HEK293T (cell line): Measurements from ENCODE around the gene CCNT1.

ENCODE experiments used
- ARNT ChIP-seq: fragments of 450-650 bp; IDR thresholded peaks from 2 replicates; pipeline ENCODE4 v1.6.1; 2017; ENCODE audit warnings: mild to moderate bottlenecking
- BHLHE40 ChIP-seq: fragments of 450-650 bp; IDR thresholded peaks from 2 replicates; pipeline ENCODE4 v1.6.1; 2016; ENCODE audit warnings: mild to moderate bottlenecking, moderate library complexity, borderline replicate concordance
- ELF4 ChIP-seq: fragments of 450-650 bp; IDR thresholded peaks from 2 replicates; pipeline ENCODE4 v1.6.1; 2017; ENCODE audit warnings: antibody characterized with exemption
- FOXA1 ChIP-seq: fragments of 450-650 bp; IDR thresholded peaks from 2 replicates; pipeline ENCODE4 v1.6.1; 2016; ENCODE audit warnings: mild to moderate bottlenecking
- FOXK2 ChIP-seq: fragments of 450-650 bp; IDR thresholded peaks from 2 replicates; pipeline ENCODE4 v1.6.1; 2016; ENCODE audit warnings: mild to moderate bottlenecking
- FOXM1 ChIP-seq: fragments of 450-650 bp; IDR thresholded peaks from 2 replicates; pipeline ENCODE4 v1.6.1; 2017; ENCODE audit warnings: mild to moderate bottlenecking, borderline replicate concordance
- NFRKB ChIP-seq: fragments of 450-650 bp; IDR thresholded peaks from 2 replicates; pipeline ENCODE4 v1.6.1; 2016; ENCODE audit warnings: mild to moderate bottlenecking, moderate library complexity
- SP1 ChIP-seq: fragments of 450-650 bp; IDR thresholded peaks from 2 replicates; pipeline ENCODE4 v1.6.1; 2017
- TARDBP ChIP-seq: fragments of 450-650 bp; IDR thresholded peaks from 2 replicates; pipeline ENCODE4 v1.6.1; 2016

DNA sequence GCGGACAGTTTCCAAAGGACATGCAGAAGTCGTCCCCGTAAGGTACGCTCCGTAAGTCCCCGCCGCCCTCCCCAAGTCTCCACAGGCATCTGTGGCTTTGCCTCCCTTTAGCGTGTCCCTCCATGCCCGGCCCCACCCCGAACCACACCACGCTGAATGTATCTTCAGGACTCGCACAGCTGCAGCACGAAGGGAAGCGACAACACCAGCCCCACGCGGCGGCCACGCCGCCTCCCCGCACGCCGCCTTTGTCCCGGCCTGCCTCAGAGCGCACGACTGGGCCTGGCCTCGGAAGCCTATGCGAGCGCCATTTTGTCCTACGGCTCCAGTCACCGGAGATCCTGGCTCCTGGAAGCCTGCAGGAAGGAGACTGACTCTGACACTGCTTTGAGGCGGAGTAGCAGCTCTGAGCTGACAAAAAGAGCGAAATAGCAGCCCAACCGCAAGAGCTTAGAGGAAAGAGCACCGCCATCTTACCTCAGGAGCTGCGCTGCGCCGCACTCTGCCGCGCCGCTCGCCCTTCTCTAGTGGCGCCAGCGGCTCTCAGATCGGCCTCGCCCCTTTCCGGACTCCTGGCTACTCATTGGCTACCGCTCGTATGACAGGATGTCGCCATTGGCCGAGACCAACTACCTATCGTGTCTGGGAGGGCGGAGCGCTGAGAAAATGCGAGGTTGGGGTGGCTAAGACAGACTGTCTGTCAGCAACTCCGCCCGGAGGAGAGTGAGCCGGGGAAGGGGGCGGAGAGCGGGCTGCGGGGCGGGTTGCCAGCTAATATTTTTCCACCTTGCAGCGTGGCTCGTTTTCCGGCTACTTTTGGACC, 34.6 kb downstream of the CCNT1 start, which contains the start of gene KANSL2:
- TF ChIP-seq BHLHE40 (no peak), FOXA1 (no peak), FOXM1 (no peak), SP1 (no peak), ARNT (no peak), NFRKB (no peak; the same call in 1 of the 2 replicates), ELF4 (peak; percentile 79), TARDBP (no peak), FOXK2 (no peak)
